Activated T-cell treated with anti-CD3 and anti-CD28 coated beads for 1 hour (primary cell): ENCODE results near the gene GSTT2.

ENCODE experiments used
- DNase-seq: peaks from one replicate; pipeline ENCODE4 v3.0.0-alpha.2; 2020; ENCODE audit warnings: low read depth

GSTT2 gene

GRCh38 chr22:24008381-24009226, 28.7 kb downstream of the GSTT2 start:
- DNase-seq = no peak

DNA sequence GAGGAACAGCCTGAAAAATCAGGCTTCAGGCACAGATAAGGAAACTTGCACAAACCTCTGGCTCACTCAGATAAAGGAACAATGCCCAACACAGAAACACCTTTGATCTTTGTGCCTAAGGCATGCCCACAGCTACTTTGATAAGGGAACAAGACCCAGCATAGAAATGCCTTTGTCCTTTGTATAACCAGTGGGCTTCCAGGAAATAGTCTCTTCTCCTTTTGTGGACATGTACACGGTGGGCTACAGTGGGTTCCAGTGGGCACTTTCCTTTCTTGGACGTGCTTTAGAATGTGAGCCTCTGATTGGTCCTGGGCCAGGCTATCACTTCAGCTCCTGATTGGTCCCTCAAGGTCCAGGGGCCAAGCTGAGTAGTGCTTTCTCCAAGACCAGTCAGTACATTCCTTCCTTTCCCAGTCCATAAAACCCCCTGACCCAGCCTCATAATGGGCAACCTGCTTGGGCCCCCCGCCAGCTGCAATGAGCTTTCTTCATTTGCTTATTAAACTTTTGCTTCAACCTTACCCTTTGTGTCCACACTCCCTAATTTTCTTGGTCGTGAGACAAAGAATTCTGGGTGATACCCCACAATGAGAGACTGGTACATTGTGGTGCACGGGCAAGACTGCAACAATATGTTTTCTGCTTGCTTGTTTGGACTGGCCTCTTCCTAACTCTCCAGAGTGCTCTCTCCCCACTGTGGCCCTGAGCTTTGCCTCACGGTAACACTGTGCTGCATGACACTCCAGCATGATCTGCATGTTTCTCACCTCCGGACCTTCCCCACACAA, 29.5 kb downstream of the GSTT2 start:
- no peak for DNase-seq

DNA sequence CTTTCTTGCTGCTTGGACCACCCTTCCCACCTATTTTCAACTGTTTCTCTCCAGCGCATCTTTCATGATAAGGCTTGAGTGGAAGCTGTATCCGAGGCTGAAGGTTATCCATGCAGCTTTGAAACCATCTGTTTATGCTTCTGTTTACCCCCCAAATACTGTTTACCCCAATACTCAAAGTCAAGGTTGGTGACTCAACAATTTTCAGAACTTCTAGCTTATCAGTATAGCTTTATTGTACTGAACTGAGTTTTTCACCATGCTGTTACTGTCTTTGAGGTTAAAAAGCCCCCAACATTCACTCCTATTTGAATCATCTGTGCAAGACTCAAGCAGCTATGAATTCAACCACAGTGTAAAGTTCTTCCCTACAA, 30.1 kb downstream of the GSTT2 start:
- no peak for DNase-seq

DNA sequence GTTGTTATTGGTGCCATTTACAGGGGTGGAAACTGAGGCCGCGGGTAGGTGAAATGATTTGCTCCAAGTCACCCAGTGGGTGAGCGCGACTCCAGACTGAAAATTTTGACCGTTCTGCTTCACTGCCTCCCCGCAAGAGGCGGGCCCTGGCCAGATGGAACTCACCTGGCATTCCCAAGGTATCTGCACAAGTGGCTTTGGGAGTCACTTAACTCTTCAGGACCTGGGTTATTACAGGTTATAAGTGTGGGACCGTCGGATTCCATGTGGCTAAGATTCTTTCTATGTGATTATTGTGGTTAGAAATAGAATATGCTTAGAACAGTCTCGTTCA, 31.8 kb downstream of the GSTT2 start:
- no peak for DNase-seq

DNA sequence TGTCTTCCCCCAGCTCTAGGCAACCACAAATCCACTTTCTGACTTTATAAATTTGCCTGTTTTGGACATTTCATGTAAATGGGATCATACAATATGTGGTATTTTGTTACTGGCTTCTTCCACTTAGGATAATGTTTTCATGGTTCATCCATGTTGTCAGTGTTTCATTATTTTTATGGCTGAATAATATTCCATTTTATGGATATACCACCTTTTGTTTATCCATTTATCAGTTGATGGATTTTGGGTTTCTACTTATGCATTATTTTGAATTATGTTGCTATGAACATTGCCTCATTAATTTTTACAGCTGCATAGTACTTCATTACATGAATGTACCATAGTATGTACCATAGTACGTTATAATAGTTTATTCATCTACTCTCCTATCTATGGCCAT, 36.2 kb downstream of the GSTT2 start:
- DNase-seq = no peak

- no peak for DNase-seq
Observed at GRCh38 chr22:24021304-24021703, 41.4 kb downstream of the GSTT2 start.

GRCh38 chr22:24023204-24023789, 43.4 kb downstream of the GSTT2 start:
- DNase-seq = no peak

GRCh38 chr22:24024354-24024753, 44.4 kb downstream of the GSTT2 start:
- no peak for DNase-seq

DNA sequence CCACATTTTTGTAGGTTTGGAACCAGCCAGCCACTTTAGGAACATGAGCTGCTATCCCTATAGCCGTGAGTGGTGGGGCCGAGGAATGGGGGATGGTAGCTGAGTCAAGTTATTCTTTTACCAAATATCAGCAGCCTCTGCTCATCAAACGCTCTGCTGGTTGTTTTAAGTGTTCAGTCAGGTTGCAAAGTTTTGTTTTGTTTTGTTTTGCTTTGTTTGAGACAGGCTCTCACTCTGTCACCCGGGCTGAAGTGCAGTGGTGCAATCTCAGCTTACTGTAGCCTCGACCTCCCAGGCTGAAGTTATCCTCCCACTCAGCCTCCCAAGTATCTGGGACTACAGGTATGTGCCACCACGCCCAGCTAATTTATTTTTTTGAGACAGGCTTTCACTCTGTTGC, 45.5 kb downstream of the GSTT2 start:
- DNase-seq = no peak

- DNase-seq = no peak
Observed at GRCh38 chr22:24026056-24026455, 46.1 kb downstream of the GSTT2 start.

GRCh38 chr22:24026733-24027132, 46.8 kb downstream of the GSTT2 start:
- DNase-seq = no peak

- no peak for DNase-seq
Observed at GRCh38 chr22:24027389-24027975, 47.5 kb downstream of the GSTT2 start.

DNA sequence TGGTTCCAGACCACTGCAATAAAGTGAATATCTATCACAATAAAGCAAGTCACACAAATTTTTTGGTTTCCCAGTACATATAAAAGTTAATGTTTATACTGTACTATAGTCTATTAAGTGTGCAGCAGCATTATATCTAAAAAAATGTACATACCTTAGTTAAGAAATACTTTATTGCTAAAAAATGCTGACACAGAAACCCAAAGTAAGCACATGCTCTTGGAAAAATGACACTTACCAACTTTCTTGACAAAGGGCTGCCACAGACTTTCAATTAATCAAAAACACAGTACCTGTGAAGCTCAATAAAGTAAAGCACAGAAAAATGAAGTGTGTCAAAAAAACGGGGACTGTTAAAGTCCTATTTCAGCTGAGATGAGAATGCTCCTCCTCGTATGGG, 48.1 kb downstream of the GSTT2 start:
- DNase-seq = no peak

- no peak for DNase-seq
Observed at GRCh38 chr22:24028533-24028932, 48.6 kb downstream of the GSTT2 start.

DNA sequence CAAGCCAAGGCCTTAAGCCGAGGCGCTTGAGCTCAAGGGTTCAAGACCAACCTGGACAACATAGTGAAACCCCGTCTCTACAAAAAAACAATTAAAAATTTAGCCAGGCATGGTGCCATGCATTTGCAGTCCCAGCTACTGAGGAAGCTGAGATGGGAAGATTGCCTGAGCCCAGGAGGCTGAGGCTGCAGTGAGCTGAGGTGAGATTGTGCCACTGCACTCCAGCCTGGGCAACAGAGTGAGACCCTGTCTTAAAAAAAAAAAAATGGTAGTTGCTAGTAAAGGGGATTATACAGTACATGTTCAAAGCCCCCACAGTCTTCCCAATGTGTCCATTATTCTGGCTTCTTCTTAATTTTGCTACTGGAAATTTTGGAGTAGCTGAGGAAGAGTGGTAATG, 49.4 kb downstream of the GSTT2 start:
- DNase-seq = no peak

DNA sequence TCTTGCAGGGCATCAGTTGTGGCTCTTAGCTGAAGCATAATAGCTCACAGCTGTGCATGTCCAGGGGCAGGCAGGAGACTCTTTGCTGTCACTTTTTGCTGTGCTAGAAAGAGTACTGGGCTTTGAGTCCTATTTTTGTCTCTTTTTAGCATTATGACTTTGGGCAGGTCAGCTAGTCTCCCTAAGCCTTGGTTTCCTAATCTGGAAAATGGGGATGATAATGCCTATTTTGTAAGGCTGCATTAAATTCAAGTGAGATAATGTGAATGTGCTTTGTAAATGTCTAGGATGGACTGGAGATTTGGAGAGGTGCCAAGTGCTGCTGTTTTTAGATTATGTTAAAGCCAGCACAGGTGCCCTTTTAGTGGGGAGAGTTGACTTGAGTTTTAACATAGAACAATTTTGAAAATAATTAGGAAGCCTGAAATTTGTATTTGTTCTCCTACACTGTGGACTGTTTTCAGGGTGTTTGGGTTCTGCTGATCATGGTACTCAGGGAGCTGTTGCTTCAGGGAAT, 50.3 kb downstream of the GSTT2 start:
- no peak for DNase-seq
